Endothelial cell of umbilical vein (primary cell): ENCODE results near the gene ULK1. TPM values are rescaled to one million over a fixed set of nuclear protein-coding genes. Genes with fewer than 3 reads are reported as not detected.

Experiments used
- BruUV-seq: library from RNA; stranded (reverse); fragments of 400-500 nt; replicated peaks from 2 replicates; lab custom pipeline; 2021; lab: Mats Ljungman, UMichigan
- CTCF ChIA-PET: fragments of 300-600, 350-600 bp; sonication (Branson Sonifier 250); formaldehyde crosslinking; loops from one replicate; lab custom pipeline; 2021; ENCODE audit warnings: antibody characterized with exemption, inconsistent platforms; lab: Charles Lee
- POLR2A ChIA-PET: fragments of 300-600, 350-600 bp; sonication (Branson Sonifier 250); formaldehyde crosslinking; loops from one replicate; lab custom pipeline; 2021; ENCODE audit warnings: antibody characterized with exemption, inconsistent platforms; lab: Charles Lee
- DNase-seq: peaks from one replicate; pipeline ENCODE4 v3.0.0-alpha.2; 2011; ENCODE audit warnings: low read depth, low spot score
- FAIRE-seq: peaks from 2 replicates; lab custom pipeline; 2011; peaks lifted over from hg19 to GRCh38; lab: Jason Lieb, UNC
- H2AFZ ChIP-seq: 2 replicates; pipeline ENCODE4 v1.6.0; 2012; ENCODE audit warnings: low read depth, low read length, control low read depth, inconsistent platforms
- H3K27ac ChIP-seq: 2 replicates; pipeline ENCODE4 v1.5.1; 2011; ENCODE audit warnings: low read depth, mild to moderate bottlenecking, control low read depth, low read length, moderate library complexity; ENCODE audit not compliant: insufficient read depth
- H3K27me3 ChIP-seq, 2 experiments: 2 replicates each; pipeline versions ENCODE4 v1.6.0 to v1.6.1; 2011; ENCODE audit warnings: low read length in 2 of 2, mixed read lengths in 1 of 2; ENCODE audit not compliant: control insufficient read depth in 2 of 2, insufficient read depth in 2 of 2
- H3K36me3 ChIP-seq, 2 experiments: 2 replicates in 1 of 2; 3 replicates in 1 of 2; pipeline ENCODE4 v1.5.1; 2011; ENCODE audit warnings: low read length in 2 of 2, mild to moderate bottlenecking in 1 of 2, moderate library complexity in 1 of 2; ENCODE audit not compliant: control insufficient read depth in 2 of 2, insufficient read depth in 2 of 2; ENCODE audit errors: extremely low read depth in 1 of 2
- H3K4me1 ChIP-seq: 3 replicates; pipeline ENCODE4 v1.5.1; 2011; ENCODE audit warnings: mild to moderate bottlenecking, low read length; ENCODE audit not compliant: control insufficient read depth, insufficient read depth; ENCODE audit errors: extremely low read depth
- H3K4me2 ChIP-seq: 2 replicates; pipeline ENCODE4 v1.6.1; 2011; ENCODE audit warnings: low read length, control low read depth, mixed read lengths; ENCODE audit not compliant: insufficient read depth
- H3K4me3 ChIP-seq, 3 experiments: fragments of 200-600 bp in 1 of 3; sonication (generic), shearing (Covaris generic) in 1 of 3; replicated peaks in 1 of 3; 2 replicates each; pipeline ENCODE4 v1.5.1; 2011 to 2016; ENCODE audit warnings: control low read depth in 3 of 3, low read length in 3 of 3, mild to moderate bottlenecking in 2 of 3, inconsistent platforms in 1 of 3, low read depth in 1 of 3, moderate library complexity in 1 of 3; ENCODE audit not compliant: insufficient read depth in 1 of 3
- H3K79me2 ChIP-seq: 2 replicates; pipeline ENCODE4 v1.6.0; 2012; ENCODE audit warnings: low read length, inconsistent platforms; ENCODE audit not compliant: control insufficient read depth, insufficient read depth
- H3K9ac ChIP-seq: replicated peaks from 2 replicates; pipeline ENCODE3; 2011; ENCODE audit warnings: low read length, control low read depth; ENCODE audit not compliant: insufficient read depth; ENCODE audit errors: extremely low read depth
- H3K9me1 ChIP-seq: replicated peaks from 3 replicates; pipeline ENCODE4 v1.6.0; 2011; ENCODE audit warnings: mild to moderate bottlenecking, low read length; ENCODE audit not compliant: control insufficient read depth, insufficient read depth; ENCODE audit errors: extremely low read depth
- H3K9me3 ChIP-seq: replicated peaks from 2 replicates; pipeline ENCODE4 v1.5.1; 2012; ENCODE audit warnings: low read length, inconsistent platforms; ENCODE audit not compliant: control insufficient read depth, insufficient read depth
- H4K20me1 ChIP-seq: replicated peaks from 2 replicates; pipeline ENCODE3; 2011; ENCODE audit warnings: mild to moderate bottlenecking, low read length; ENCODE audit not compliant: control insufficient read depth, insufficient read depth; ENCODE audit errors: extremely low read depth
- CTCF ChIP-seq, 2 donors: IDR thresholded peaks; 1 replicate in 1 of 2; 2 replicates in 1 of 2; pipeline ENCODE4 v1.5.1; 2011; ENCODE audit warnings: low read length in 2 of 2, mild to moderate bottlenecking in 2 of 2, moderate library complexity in 2 of 2, control low read depth in 1 of 2, inconsistent platforms in 1 of 2, low read depth in 1 of 2; ENCODE audit not compliant: insufficient read depth in 1 of 2; ENCODE audit errors: extremely low read depth in 1 of 2
- EZH2 ChIP-seq: IDR thresholded peaks from 2 replicates; pipeline ENCODE4 v1.6.1; 2012; ENCODE audit warnings: borderline replicate concordance, low read depth, mild to moderate bottlenecking, moderate library complexity, low read length, inconsistent platforms; ENCODE audit not compliant: severe bottlenecking
- FOS ChIP-seq: IDR thresholded peaks from 2 replicates; pipeline ENCODE4 v1.6.1; 2011; ENCODE audit warnings: mild to moderate bottlenecking, low read length, moderate library complexity, borderline replicate concordance; ENCODE audit not compliant: insufficient read depth
- GATA2 ChIP-seq: IDR thresholded peaks from 2 replicates; pipeline ENCODE4 v1.7.0; 2011; ENCODE audit warnings: low read depth, mild to moderate bottlenecking, moderate library complexity, mixed read lengths, low read length; ENCODE audit not compliant: insufficient read length, insufficient read depth
- JUN ChIP-seq: IDR thresholded peaks from 2 replicates; pipeline ENCODE4 v1.6.1; 2011; ENCODE audit warnings: borderline replicate concordance, low read depth; ENCODE audit not compliant: insufficient read length, insufficient read depth
- MYC ChIP-seq: IDR thresholded peaks from one replicate; pipeline ENCODE4 v1.6.1; 2011; ENCODE audit warnings: mild to moderate bottlenecking, low read depth, low read length
- POLR2A ChIP-seq: IDR thresholded peaks from 2 replicates; pipeline ENCODE4 v1.6.1; 2012; ENCODE audit warnings: low read depth, mild to moderate bottlenecking, control low read depth, low read length
- POLR2AphosphoS5 ChIP-seq: IDR thresholded peaks from 2 replicates; pipeline ENCODE4 v1.6.1; 2012; ENCODE audit warnings: low read depth, mild to moderate bottlenecking, control low read depth, low read length, moderate library complexity; ENCODE audit not compliant: insufficient read depth
- dilution Hi-C: fragments of 300-500 bp; cut with MboI; formaldehyde crosslinking; loops from one replicate; pipeline ENCODE4 v1.15.0; 2019; ENCODE audit warnings: low sequenced_read_pairs; ENCODE audit not compliant: extremely low pct_ligation_motif_present
- intact Hi-C: fragments of 100-400 bp; cut with micrococcal nuclease; formaldehyde crosslinking; loops from one replicate; pipeline ENCODE4 v1.10.0; 2022
- polyA plus RNA-seq, 4 experiments: library from polyadenylated mRNA; depleted of rRNA in 3 of 4; stranded (reverse) in 3 of 4; unstranded in 1 of 4; fragments of >200 nt; gene quantifications; 2 replicates each; pipeline versions ENCODE4 v1.2.1 to v1.2.3, GENCODE V29; 2011 to 2012; ENCODE audit warnings: missing spikeins in 1 of 4
- total RNA-seq: library from RNA; stranded (reverse); gene quantifications from 2 replicates; pipeline ENCODE4 v1.2.3, GENCODE V29; 2021
- TF ChIP-seq, protein P1 (sequence below): IDR thresholded peaks from 2 replicates; pipeline ENCODE4 v1.6.1; 2011; ENCODE audit not compliant: insufficient read depth, insufficient read length

ULK1 gene
- total and polyA plus RNA-seq, 2 donors (not counting 3 experiments of a cell fraction or from before 2014, with no cell fraction given): 14.4 to 38.2 TPM

- DNase-seq (no peak), FAIRE-seq (peak; percentile 49)
- Histone ChIP-seq H3K79me2 (peaks cover 4% of the 10 kb centered on the region), H3K4me2 (no peak overlapping the region), H2AFZ (no peak overlapping the region), H3K9me1 (no peaks in the 10 kb centered on the region), H3K4me1 (peaks cover 9% of the 10 kb centered on the region), H3K4me3 (no peak overlapping the region), H3K9me3 (no peaks in the 10 kb centered on the region), H3K9ac (no peak overlapping the region), H3K36me3 (peaks cover 0 to 5% of the 10 kb centered on the region in 2 experiments), H4K20me1 (no peaks in the 10 kb centered on the region), H3K27ac (no peak overlapping the region), H3K27me3 (no peaks in the 10 kb centered on the region)
- no TSS peak for BruUV-seq
- POLR2A ChIA-PET: no interaction called here
- TF ChIP-seq EZH2: no peak
- TF ChIP-seq, protein P1, sequence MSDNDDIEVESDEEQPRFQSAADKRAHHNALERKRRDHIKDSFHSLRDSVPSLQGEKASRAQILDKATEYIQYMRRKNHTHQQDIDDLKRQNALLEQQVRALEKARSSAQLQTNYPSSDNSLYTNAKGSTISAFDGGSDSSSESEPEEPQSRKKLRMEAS: no peak
- TF ChIP-seq FOS: no peak
- TF ChIP-seq MYC: no peak
- TF ChIP-seq POLR2A: no peak
- TF ChIP-seq GATA2: no peak
- no peak for TF ChIP-seq POLR2AphosphoS5
- TF ChIP-seq CTCF (IDR thresholded peaks at IDR 0.05; ENCODE audit: extremely low read depth in 1 of 2, insufficient read depth in 1 of 2, low read depth in 1 of 2, low read length in 2 of 2): no peak
- TF ChIP-seq JUN: no peak
- CTCF ChIA-PET: no interaction called here
- dilution Hi-C loops (no loop called here), intact Hi-C loops (loop anchor here (5.0 kb wide), 1 partner anchor 1025 kb away; the partner anchor contains the start of gene RAN)
These were observed 2.9 kb downstream of the ULK1 start for GRCh38 chr12:131897276-131897675.
